HG02884 (cell line): ENCODE measurements around the gene TFAP2B.

Experiments used
- ATAC-seq: cut with Tn5 transposase; IDR thresholded peaks from one replicate; pipeline ENCODE4 v1.9.1; 2021; ENCODE audit warnings: mild to moderate bottlenecking, moderate library complexity; ENCODE audit not compliant: unreplicated experiment

Gene TFAP2B

GRCh38 chr6:50823094-50823920 is 4.6 kb downstream of the TFAP2B start:
- no peak for ATAC-seq

GRCh38 chr6:50824552-50824951 is 5.9 kb downstream of the TFAP2B start:
- ATAC-seq = no peak

- ATAC-seq = no peak
Measured at GRCh38 chr6:50825375-50826036, 6.8 kb downstream of the TFAP2B start.

GRCh38 chr6:50826037-50826761 is 7.5 kb downstream of the TFAP2B start:
- no peak for ATAC-seq

- ATAC-seq = no peak
Measured at GRCh38 chr6:50826803-50827202, 8.1 kb downstream of the TFAP2B start.

GRCh38 chr6:50829049-50829448 is 10.4 kb downstream of the TFAP2B start:
- ATAC-seq = no peak

GRCh38 chr6:50829898-50830444 is 11.3 kb downstream of the TFAP2B start:
- ATAC-seq = no peak

- no peak for ATAC-seq
Measured at GRCh38 chr6:50831186-50831585, 12.5 kb downstream of the TFAP2B start.

- no peak for ATAC-seq
Measured at GRCh38 chr6:50832912-50833311, 14.2 kb downstream of the TFAP2B start.

GRCh38 chr6:50834929-50835410 is 16.3 kb downstream of the TFAP2B start:
- ATAC-seq = no peak

GRCh38 chr6:50836231-50836630 is 17.6 kb downstream of the TFAP2B start:
- ATAC-seq = no peak

GRCh38 chr6:50837589-50838445 is 19.1 kb downstream of the TFAP2B start:
- ATAC-seq = no peak

GRCh38 chr6:50840112-50840810 is 21.6 kb downstream of the TFAP2B start:
- no peak for ATAC-seq

- no peak for ATAC-seq
Measured at GRCh38 chr6:50840811-50841192, 22.1 kb downstream of the TFAP2B start.

GRCh38 chr6:50842446-50842845 is 23.8 kb downstream of the TFAP2B start:
- no peak for ATAC-seq

- ATAC-seq = no peak
Measured at GRCh38 chr6:50842861-50843384, 24.3 kb downstream of the TFAP2B start.

GRCh38 chr6:50843842-50844241 is 25.2 kb downstream of the TFAP2B start:
- no peak for ATAC-seq

GRCh38 chr6:50845499-50846143 is 26.9 kb downstream of the TFAP2B start:
- no peak for ATAC-seq
